ENCODE measurements around the gene ATOH8. TPM values are rescaled to one million over a fixed set of nuclear protein-coding genes. Genes with fewer than 3 reads are reported as not detected.

The ATOH8 gene
- total and polyA plus RNA-seq, 2 experiments from 2014 or later = 12.7 to 50.1 TPM

- in situ Hi-C loops (cut with MboI) = loop anchor here (5.0 to 10.0 kb wide), 2 partner anchors 84 to 167 kb away; no protein-coding TSS in a partner anchor
- Histone ChIP-seq H3K36me3 (ENCODE audit: low read depth) (no peaks in the 10 kb centered on the region), H3F3A (ENCODE audit: insufficient read depth) (peaks cover 7% of the 10 kb centered on the region; the same call in 1 of the 2 replicates), H3K9me2 (ENCODE audit: insufficient read depth) (no peaks in the 10 kb centered on the region), H3K9ac (peak overlapping the region; percentile 79), H3K4me3 (no peak overlapping the region), H3K27me3 (replicated peaks; ENCODE audit: insufficient read depth) (no peaks in the 10 kb centered on the region), H3K9me3 (ENCODE audit: low read depth) (no peaks in the 10 kb centered on the region), H2AFZ (peak overlapping the region; percentile 61), H3K4me1 (ENCODE audit: insufficient read depth) (peaks cover 20% of the 10 kb centered on the region), H4K20me1 (ENCODE audit: insufficient read depth) (no peaks in the 10 kb centered on the region), H3K4me2 (ENCODE audit: unreplicated experiment) (peak overlapping the region; percentile 36), H3K79me2 (ENCODE audit: insufficient read depth) (no peaks in the 10 kb centered on the region), H3K27ac (peak overlapping the region; percentile 84)
- TF ChIP-seq EZH2 (IDR thresholded peaks at IDR 0.05; ENCODE audit: insufficient read depth, poor library complexity, severe bottlenecking) (no peak), EZH2phosphoT487 (IDR thresholded peaks at IDR 0.05; ENCODE audit: insufficient read depth, low read depth) (no peak)
- WGBS, 2 experiments (ENCODE audit: low coverage in 1 of 2, low lambda C conversion rate in 2 of 2, missing lambda C conversion rate in 2 of 2) = 10 to 15% methylated on average over 32 to 39 of the region's 41 CpGs
- peak; percentile 92 for DNase-seq
These were observed 57.6 kb downstream of the ATOH8 start for GRCh38 chr2:85811180-85812093.

GRCh38 chr2:85812094-85812735 lies 58.4 kb downstream of the ATOH8 start:
- H3K4me3 ChIP-seq = no peak overlapping the region
- H3K79me2 ChIP-seq (ENCODE audit: insufficient read depth) = no peaks in the 10 kb centered on the region
- TF ChIP-seq EZH2phosphoT487 (IDR thresholded peaks at IDR 0.05; ENCODE audit: insufficient read depth, low read depth) = no peak
- TF ChIP-seq EZH2 (IDR thresholded peaks at IDR 0.05; ENCODE audit: insufficient read depth, poor library complexity, severe bottlenecking) = no peak
- no peaks in the 10 kb centered on the region for H3K27me3 ChIP-seq (replicated peaks; ENCODE audit: insufficient read depth)
- H4K20me1 ChIP-seq (ENCODE audit: insufficient read depth) = no peaks in the 10 kb centered on the region
- H3K4me1 ChIP-seq (ENCODE audit: insufficient read depth) = peaks cover 20% of the 10 kb centered on the region
- H3K9me2 ChIP-seq (ENCODE audit: insufficient read depth) = no peaks in the 10 kb centered on the region
- in situ Hi-C loops (cut with MboI) = loop anchor here (5.0 to 10.0 kb wide), 2 partner anchors 85 to 167 kb away; no protein-coding TSS in a partner anchor
- H3K9me3 ChIP-seq (ENCODE audit: low read depth) = no peaks in the 10 kb centered on the region
- H2AFZ ChIP-seq = no peak overlapping the region
- no peak for DNase-seq
- H3K9ac ChIP-seq = peak overlapping the region; percentile 79
- H3K36me3 ChIP-seq (ENCODE audit: low read depth) = no peaks in the 10 kb centered on the region
- no peak overlapping the region for H3K4me2 ChIP-seq (ENCODE audit: unreplicated experiment)
- peaks cover 7% of the 10 kb centered on the region; the same call in 1 of the 2 replicates for H3F3A ChIP-seq (ENCODE audit: insufficient read depth)
- WGBS, 2 experiments (ENCODE audit: low coverage in 1 of 2, low lambda C conversion rate in 2 of 2, missing lambda C conversion rate in 2 of 2) = 90 to 92% methylated on average over 9 to 10 of the region's 10 CpGs
- H3K27ac ChIP-seq = peak overlapping the region; percentile 84

- Histone ChIP-seq H3K4me2 (ENCODE audit: unreplicated experiment) (no peak overlapping the region), H3K4me1 (ENCODE audit: insufficient read depth) (peaks cover 20% of the 10 kb centered on the region), H3K27ac (no peak overlapping the region), H3K9me2 (ENCODE audit: insufficient read depth) (no peaks in the 10 kb centered on the region), H3F3A (ENCODE audit: insufficient read depth) (peaks cover 7% of the 10 kb centered on the region; the same call in 1 of the 2 replicates), H3K36me3 (ENCODE audit: low read depth) (no peaks in the 10 kb centered on the region), H3K79me2 (ENCODE audit: insufficient read depth) (no peaks in the 10 kb centered on the region), H3K4me3 (no peak overlapping the region), H3K9ac (no peak overlapping the region), H2AFZ (no peak overlapping the region), H3K27me3 (replicated peaks; ENCODE audit: insufficient read depth) (no peaks in the 10 kb centered on the region), H4K20me1 (ENCODE audit: insufficient read depth) (no peaks in the 10 kb centered on the region), H3K9me3 (ENCODE audit: low read depth) (no peaks in the 10 kb centered on the region)
- TF ChIP-seq EZH2 (IDR thresholded peaks at IDR 0.05; ENCODE audit: insufficient read depth, poor library complexity, severe bottlenecking) (no peak), EZH2phosphoT487 (IDR thresholded peaks at IDR 0.05; ENCODE audit: insufficient read depth, low read depth) (no peak)
- WGBS, 2 experiments (ENCODE audit: low coverage in 1 of 2, low lambda C conversion rate in 2 of 2, missing lambda C conversion rate in 2 of 2) = 96 to 97% methylated on average over 7 of the region's 7 CpGs
- in situ Hi-C loops (cut with MboI) = loop anchor here (5.0 to 10.0 kb wide), 2 partner anchors 86 to 169 kb away; no protein-coding TSS in a partner anchor
- no peak for DNase-seq
These were observed 59.6 kb downstream of the ATOH8 start for GRCh38 chr2:85813211-85813981.

Data from GM23248 (cell line).